ENCODE results near the gene PRPF38B. TPM values are rescaled to one million over a fixed set of nuclear protein-coding genes. Genes with fewer than 3 reads are reported as not detected.

The PRPF38B gene, protein sequence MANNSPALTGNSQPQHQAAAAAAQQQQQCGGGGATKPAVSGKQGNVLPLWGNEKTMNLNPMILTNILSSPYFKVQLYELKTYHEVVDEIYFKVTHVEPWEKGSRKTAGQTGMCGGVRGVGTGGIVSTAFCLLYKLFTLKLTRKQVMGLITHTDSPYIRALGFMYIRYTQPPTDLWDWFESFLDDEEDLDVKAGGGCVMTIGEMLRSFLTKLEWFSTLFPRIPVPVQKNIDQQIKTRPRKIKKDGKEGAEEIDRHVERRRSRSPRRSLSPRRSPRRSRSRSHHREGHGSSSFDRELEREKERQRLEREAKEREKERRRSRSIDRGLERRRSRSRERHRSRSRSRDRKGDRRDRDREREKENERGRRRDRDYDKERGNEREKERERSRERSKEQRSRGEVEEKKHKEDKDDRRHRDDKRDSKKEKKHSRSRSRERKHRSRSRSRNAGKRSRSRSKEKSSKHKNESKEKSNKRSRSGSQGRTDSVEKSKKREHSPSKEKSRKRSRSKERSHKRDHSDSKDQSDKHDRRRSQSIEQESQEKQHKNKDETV
- total RNA-seq (27.3 TPM), polyA plus RNA-seq (69.6 TPM)
- long read RNA-seq, donor 1, transcript PRPF38B-205 (2 exons, 1,352 nt) = major isoform, 7 of 18 reads
- long read RNA-seq, donor 1, partial matches to known transcripts = 8 of 18 reads
- long read RNA-seq, donor 1, other reads (novel, unspliced or antisense) = 0 of 18 reads
- long read RNA-seq, donor 2, transcript PRPF38B-205 (2 exons, 1,352 nt) = major isoform, 37 of 90 reads
- long read RNA-seq, donor 2, transcript PRPF38B-203 (6 exons, 3,693 nt) = major isoform, 37 of 90 reads
- long read RNA-seq, donor 2, transcript PRPF38B-204 (5 exons, 2,043 nt) = minor isoform, 6 of 90 reads
- long read RNA-seq, donor 2, partial matches to known transcripts = 9 of 90 reads
- long read RNA-seq, donor 2, other reads (novel, unspliced or antisense) = 0 of 90 reads
- long read RNA-seq, donor 3, transcript PRPF38B-205 (2 exons, 1,352 nt) = minor isoform, 30 of 203 reads
- long read RNA-seq, donor 3, transcript PRPF38B-203 (6 exons, 3,693 nt) = major isoform, 35 of 203 reads
- long read RNA-seq, donor 3, partial matches to known transcripts = 136 of 203 reads
- long read RNA-seq, donor 3, other reads (novel, unspliced or antisense) = 0 of 203 reads
- long read RNA-seq, donor 4, transcript PRPF38B-205 (2 exons, 1,352 nt) = major isoform, 22 of 30 reads
- long read RNA-seq, donor 4, transcript PRPF38B-203 (6 exons, 3,693 nt) = minor isoform, 8 of 30 reads
- long read RNA-seq, donor 4, partial matches to known transcripts = 0 of 30 reads
- long read RNA-seq, donor 4, other reads (novel, unspliced or antisense) = 0 of 30 reads
- long read RNA-seq, donor 5, transcript PRPF38B-203 (6 exons, 3,693 nt) = minor isoform, 27 of 83 reads
- long read RNA-seq, donor 5, transcript PRPF38B-205 (2 exons, 1,352 nt) = major isoform, 38 of 83 reads
- long read RNA-seq, donor 5, partial matches to known transcripts = 14 of 83 reads
- long read RNA-seq, donor 5, other reads (novel, unspliced or antisense) = 0 of 83 reads
- long read RNA-seq, donor 6, transcript PRPF38B-205 (2 exons, 1,352 nt) = minor isoform, 8 of 58 reads
- long read RNA-seq, donor 6, transcript PRPF38B-203 (6 exons, 3,693 nt) = major isoform, 25 of 58 reads
- long read RNA-seq, donor 6, partial matches to known transcripts = 25 of 58 reads
- long read RNA-seq, donor 6, other reads (novel, unspliced or antisense) = 0 of 58 reads
- long read RNA-seq, donor 7, transcript PRPF38B-205 (2 exons, 1,352 nt) = minor isoform, 16 of 127 reads
- long read RNA-seq, donor 7, transcript PRPF38B-203 (6 exons, 3,693 nt) = major isoform, 23 of 127 reads
- long read RNA-seq, donor 7, partial matches to known transcripts = 88 of 127 reads
- long read RNA-seq, donor 7, other reads (novel, unspliced or antisense) = 0 of 127 reads
- long read RNA-seq, donor 8, transcript PRPF38B-203 (6 exons, 3,693 nt) = major isoform, 12 of 15 reads
- long read RNA-seq, donor 8, partial matches to known transcripts = 0 of 15 reads
- long read RNA-seq, donor 8, other reads (novel, unspliced or antisense) = 0 of 15 reads
- long read RNA-seq, donor 9, transcript PRPF38B-203 (6 exons, 3,693 nt) = minor isoform, 14 of 40 reads
- long read RNA-seq, donor 9, transcript PRPF38B-205 (2 exons, 1,352 nt) = major isoform, 20 of 40 reads
- long read RNA-seq, donor 9, partial matches to known transcripts = 0 of 40 reads
- long read RNA-seq, donor 9, other reads (novel, unspliced or antisense) = 6 of 40 reads
- long read RNA-seq, donor 10, transcript PRPF38B-203 (6 exons, 3,693 nt) = major isoform, 12 of 16 reads
- long read RNA-seq, donor 10, partial matches to known transcripts = 0 of 16 reads
- long read RNA-seq, donor 10, other reads (novel, unspliced or antisense) = 0 of 16 reads

DNA sequence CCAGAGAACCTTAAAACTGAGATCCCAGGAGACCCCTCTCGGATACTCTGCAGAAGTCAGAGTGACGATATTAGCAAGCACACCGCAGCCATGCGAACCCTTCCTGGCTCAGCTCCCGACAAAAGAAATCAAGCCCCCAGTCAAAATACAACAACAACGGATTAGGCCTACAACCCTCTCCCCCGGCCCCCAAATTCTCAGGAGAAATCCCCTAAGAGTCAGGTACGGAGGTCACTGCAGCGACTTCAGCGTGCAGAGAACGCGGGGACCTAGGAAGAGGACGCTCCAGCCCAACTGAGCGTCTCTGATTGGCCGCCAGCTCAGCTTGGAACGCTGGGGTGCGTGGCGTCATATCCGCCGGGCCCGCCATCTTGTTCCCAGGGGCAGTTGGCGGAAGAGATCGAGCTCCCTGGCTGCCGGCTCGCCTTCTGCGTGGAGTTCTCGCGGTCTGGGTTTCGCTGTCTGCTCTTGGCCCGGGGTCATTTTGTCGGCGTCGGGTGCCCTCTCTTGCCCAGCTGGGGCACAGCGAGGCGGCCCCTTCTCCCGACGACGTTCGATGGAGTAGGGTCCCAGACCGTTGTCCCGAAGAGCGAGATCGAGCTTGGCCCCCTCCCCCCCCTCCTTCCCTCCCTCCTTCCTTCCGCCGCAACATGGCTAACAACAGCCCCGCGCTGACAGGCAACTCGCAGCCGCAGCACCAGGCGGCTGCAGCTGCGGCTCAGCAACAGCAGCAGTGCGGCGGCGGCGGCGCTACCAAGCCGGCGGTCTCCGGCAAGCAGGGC is at the start of gene PRPF38B:
Gene PRPF38B (plus strand): TSS at position 369 of the 782 bp plus-strand sequence. CDS start 282 bp downstream, at position 651.
- Histone ChIP-seq H3K9me3 (ENCODE audit: control insufficient read depth in 2 of 2, insufficient read depth in 1 of 2, low read length in 1 of 2) (peaks cover 0 to 2% of the 10 kb centered on the region in 2 donors), H3K27me3 (ENCODE audit: control insufficient read depth in 2 of 2, insufficient read depth in 1 of 2, low read length in 1 of 2) (no peaks in the 10 kb centered on the region), H3K4me1 (ENCODE audit: control insufficient read depth in 2 of 2, insufficient read depth in 2 of 2, low read length in 2 of 2) (peaks cover 0 to 6% of the 10 kb centered on the region in 2 donors), H3K27ac (ENCODE audit: low read depth in 1 of 2, low read length in 1 of 2) (peak within 1 kb of the TSS; percentile 100), H3K36me3 (ENCODE audit: control insufficient read depth in 2 of 2, insufficient read depth in 2 of 2, low read length in 1 of 2) (peaks cover 10 to 17% of the 10 kb centered on the region in 2 donors), H3K4me3 (ENCODE audit: low read length in 2 of 2) (peak within 1 kb of the TSS; percentile 76 to 80)
- DNase-seq (ENCODE audit: low read depth in 6 of 9, low spot score in 9 of 9) = peak; percentile 81 to 97 (median 90)
- WGBS = under 1% methylated on average over 59 of the region's 59 CpGs

DNA sequence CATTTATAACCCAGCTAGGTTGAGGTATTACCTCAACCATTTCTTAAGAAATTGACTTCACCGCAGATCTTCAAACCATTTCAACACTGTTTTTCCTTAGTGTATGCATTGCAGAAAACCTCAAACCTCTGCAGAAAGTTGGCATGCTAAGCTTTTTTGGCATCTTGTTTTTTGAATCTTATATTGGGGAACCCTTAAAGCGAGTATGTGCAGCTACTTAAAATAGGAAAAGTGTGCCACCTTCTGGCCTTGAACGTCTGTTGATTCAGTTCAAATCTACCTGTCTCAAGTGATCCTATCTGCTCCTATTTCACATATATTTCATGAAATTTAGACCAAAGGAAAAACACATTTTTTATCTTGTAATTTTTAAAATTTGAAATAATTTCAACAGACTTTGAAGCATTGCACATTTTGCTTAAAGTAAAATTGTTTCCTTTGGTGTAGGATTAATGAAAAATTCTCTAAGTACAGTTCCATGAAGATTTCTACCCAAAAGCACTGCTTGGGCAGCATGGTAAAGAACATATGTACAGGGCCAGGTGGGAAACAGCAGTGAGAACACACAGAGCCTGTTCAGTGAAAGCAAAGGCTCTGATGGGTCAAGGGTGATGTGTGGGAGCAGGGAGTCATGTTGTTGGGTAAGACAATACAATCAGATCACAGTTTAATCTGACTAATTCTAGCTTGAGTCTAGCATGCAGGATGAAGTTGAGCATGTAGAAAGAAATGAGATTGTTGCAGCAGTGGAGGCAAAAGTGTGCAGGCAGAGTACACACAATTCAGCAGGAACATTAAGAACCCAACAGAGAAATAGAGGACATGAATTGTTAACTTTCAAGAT is 48.4 kb upstream of the PRPF38B start:
- WGBS = 28% methylated on average over 3 of the region's 3 CpGs
- H3K4me3 ChIP-seq (ENCODE audit: low read length in 2 of 2) = no peak overlapping the region
- peaks cover 0 to 8% of the 10 kb centered on the region in 2 donors for H3K36me3 ChIP-seq (ENCODE audit: control insufficient read depth in 2 of 2, insufficient read depth in 2 of 2, low read length in 1 of 2)
- peaks cover 18 to 44% of the 10 kb centered on the region in 2 donors for H3K4me1 ChIP-seq (ENCODE audit: control insufficient read depth in 2 of 2, insufficient read depth in 2 of 2, low read length in 2 of 2)
- H3K27me3 ChIP-seq (ENCODE audit: control insufficient read depth in 2 of 2, insufficient read depth in 1 of 2, low read length in 1 of 2) = no peaks in the 10 kb centered on the region
- H3K9me3 ChIP-seq (ENCODE audit: control insufficient read depth in 2 of 2, insufficient read depth in 1 of 2, low read length in 1 of 2) = no peaks in the 10 kb centered on the region
- peak overlapping the region in 1 of 2 donors; percentile 56 for H3K27ac ChIP-seq (ENCODE audit: low read depth in 1 of 2, low read length in 1 of 2)
- DNase-seq (ENCODE audit: low read depth in 6 of 9, low spot score in 9 of 9) = peak in 7 of 9 donors; percentile 55 to 86 (median 61)

GRCh38 chr1:108644984-108645383 is 47.1 kb upstream of the PRPF38B start:
- H3K4me1 ChIP-seq (ENCODE audit: control insufficient read depth in 2 of 2, insufficient read depth in 2 of 2, low read length in 2 of 2) = peaks cover 18 to 41% of the 10 kb centered on the region in 2 donors
- DNase-seq (ENCODE audit: low read depth in 6 of 9, low spot score in 9 of 9) = peak in 6 of 9 donors; percentile 30 to 87 (median 58)
- peaks cover 0 to 20% of the 10 kb centered on the region in 2 donors for H3K36me3 ChIP-seq (ENCODE audit: control insufficient read depth in 2 of 2, insufficient read depth in 2 of 2, low read length in 1 of 2)
- H3K27ac ChIP-seq (ENCODE audit: low read depth in 1 of 2, low read length in 1 of 2) = peak overlapping the region; percentile 81 to 82
- H3K4me3 ChIP-seq (ENCODE audit: low read length in 2 of 2) = peak overlapping the region; percentile 25
- no peaks in the 10 kb centered on the region for H3K27me3 ChIP-seq (ENCODE audit: control insufficient read depth in 2 of 2, insufficient read depth in 1 of 2, low read length in 1 of 2)
- WGBS = 4% methylated on average over 7 of the region's 7 CpGs
- no peaks in the 10 kb centered on the region for H3K9me3 ChIP-seq (ENCODE audit: control insufficient read depth in 2 of 2, insufficient read depth in 1 of 2, low read length in 1 of 2)

DNA sequence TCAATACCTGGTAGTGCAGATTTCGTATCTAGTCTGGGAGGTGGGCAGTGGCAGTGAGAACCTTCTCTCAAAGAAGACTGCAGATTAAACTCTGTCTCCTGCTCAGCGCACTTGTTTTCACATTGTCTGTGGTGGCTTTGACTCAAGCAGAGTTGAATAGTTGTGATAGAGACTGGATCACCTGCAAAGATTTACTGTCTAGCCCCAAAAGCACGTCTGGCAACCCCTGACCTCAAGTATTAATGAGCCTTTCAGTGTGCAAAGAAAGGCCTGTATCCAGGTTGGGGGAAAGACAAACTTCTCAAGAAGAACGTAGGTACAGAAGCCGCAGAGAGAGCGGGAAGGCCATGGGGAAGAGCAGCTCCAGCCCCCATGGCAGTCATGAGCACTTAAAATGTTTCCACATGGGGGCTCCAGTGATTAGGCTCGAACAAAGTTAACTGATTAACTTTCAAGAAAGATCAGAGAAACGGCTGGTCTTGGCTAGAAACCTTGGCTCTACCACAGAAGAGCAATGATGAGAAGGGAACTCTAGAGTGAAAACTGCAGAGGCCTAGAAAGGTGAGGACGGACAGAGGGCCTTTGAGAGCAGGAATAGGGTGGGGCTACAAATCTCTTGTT is 46.4 kb upstream of the PRPF38B start:
- no peak overlapping the region for H3K4me3 ChIP-seq (ENCODE audit: low read length in 2 of 2)
- WGBS = 79% methylated on average over 9 of the region's 9 CpGs
- no peaks in the 10 kb centered on the region for H3K9me3 ChIP-seq (ENCODE audit: control insufficient read depth in 2 of 2, insufficient read depth in 1 of 2, low read length in 1 of 2)
- peaks cover 0 to 26% of the 10 kb centered on the region in 2 donors for H3K36me3 ChIP-seq (ENCODE audit: control insufficient read depth in 2 of 2, insufficient read depth in 2 of 2, low read length in 1 of 2)
- H3K27me3 ChIP-seq (ENCODE audit: control insufficient read depth in 2 of 2, insufficient read depth in 1 of 2, low read length in 1 of 2) = no peaks in the 10 kb centered on the region
- peak overlapping the region; percentile 81 to 82 for H3K27ac ChIP-seq (ENCODE audit: low read depth in 1 of 2, low read length in 1 of 2)
- peak in 1 of 9 donors; percentile 50 for DNase-seq (ENCODE audit: low read depth in 6 of 9, low spot score in 9 of 9)
- peaks cover 18 to 38% of the 10 kb centered on the region in 2 donors for H3K4me1 ChIP-seq (ENCODE audit: control insufficient read depth in 2 of 2, insufficient read depth in 2 of 2, low read length in 2 of 2)

GRCh38 chr1:108646265-108646647 is 45.9 kb upstream of the PRPF38B start:
- H3K36me3 ChIP-seq (ENCODE audit: control insufficient read depth in 2 of 2, insufficient read depth in 2 of 2, low read length in 1 of 2) = peaks cover 0 to 27% of the 10 kb centered on the region in 2 donors
- H3K27me3 ChIP-seq (ENCODE audit: control insufficient read depth in 2 of 2, insufficient read depth in 1 of 2, low read length in 1 of 2) = no peaks in the 10 kb centered on the region
- peaks cover 18 to 38% of the 10 kb centered on the region in 2 donors for H3K4me1 ChIP-seq (ENCODE audit: control insufficient read depth in 2 of 2, insufficient read depth in 2 of 2, low read length in 2 of 2)
- no peak overlapping the region for H3K4me3 ChIP-seq (ENCODE audit: low read length in 2 of 2)
- WGBS = 89% methylated on average over 4 of the region's 4 CpGs
- H3K27ac ChIP-seq (ENCODE audit: low read depth in 1 of 2, low read length in 1 of 2) = peak overlapping the region; percentile 81 to 82
- no peaks in the 10 kb centered on the region for H3K9me3 ChIP-seq (ENCODE audit: control insufficient read depth in 2 of 2, insufficient read depth in 1 of 2, low read length in 1 of 2)
- no peak for DNase-seq (ENCODE audit: low read depth in 6 of 9, low spot score in 9 of 9)

DNA sequence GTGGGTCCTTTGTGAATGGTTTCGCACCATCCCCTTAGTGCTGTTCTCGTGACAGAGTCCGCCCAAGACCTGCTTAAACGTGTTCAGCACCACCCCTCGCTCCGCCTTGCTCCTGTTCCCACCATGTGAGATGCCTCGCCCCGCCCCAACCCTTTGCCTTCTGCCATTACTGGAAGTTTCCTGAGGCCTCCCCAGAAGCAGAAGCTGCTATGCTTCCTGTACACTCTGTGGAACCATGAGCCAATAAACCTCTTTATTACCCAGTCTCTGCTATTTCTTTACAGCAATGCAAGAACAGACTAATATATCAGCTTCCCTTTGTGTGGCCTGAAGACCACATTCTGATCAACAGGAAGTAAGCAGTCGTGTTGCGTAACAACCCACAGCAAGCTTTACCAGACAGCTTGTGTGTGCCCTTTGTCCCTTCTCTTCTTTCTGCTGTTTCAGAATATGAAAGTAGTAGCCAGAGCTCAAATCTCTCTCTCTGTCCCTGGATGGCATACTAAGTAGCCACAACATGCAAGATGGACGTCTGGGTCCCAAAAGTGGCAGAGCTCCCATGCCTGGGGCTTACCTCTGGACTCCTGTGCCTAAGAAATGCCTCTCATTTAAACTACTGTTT is 45.4 kb upstream of the PRPF38B start:
- H3K36me3 ChIP-seq (ENCODE audit: control insufficient read depth in 2 of 2, insufficient read depth in 2 of 2, low read length in 1 of 2) = peaks cover 0 to 27% of the 10 kb centered on the region in 2 donors
- 65% methylated on average over 11 of the region's 11 CpGs for WGBS
- no peaks in the 10 kb centered on the region for H3K9me3 ChIP-seq (ENCODE audit: control insufficient read depth in 2 of 2, insufficient read depth in 1 of 2, low read length in 1 of 2)
- DNase-seq (ENCODE audit: low read depth in 6 of 9, low spot score in 9 of 9) = peak in 4 of 9 donors; percentile 38 to 82 (median 52)
- peaks cover 18 to 38% of the 10 kb centered on the region in 2 donors for H3K4me1 ChIP-seq (ENCODE audit: control insufficient read depth in 2 of 2, insufficient read depth in 2 of 2, low read length in 2 of 2)
- H3K27me3 ChIP-seq (ENCODE audit: control insufficient read depth in 2 of 2, insufficient read depth in 1 of 2, low read length in 1 of 2) = no peaks in the 10 kb centered on the region
- H3K4me3 ChIP-seq (ENCODE audit: low read length in 2 of 2) = no peak overlapping the region
- peak overlapping the region; percentile 81 to 82 for H3K27ac ChIP-seq (ENCODE audit: low read depth in 1 of 2, low read length in 1 of 2)
